NT2/D1 (cell line): ENCODE data around the gene NR0B2.

Experiments
- YY1 ChIP-seq: IDR thresholded peaks from 2 replicates; pipeline ENCODE4 v1.6.1; 2011; ENCODE audit not compliant: insufficient read length, insufficient read depth
- ZNF274 ChIP-seq: IDR thresholded peaks from 2 replicates; pipeline ENCODE4 v1.6.1; 2011; ENCODE audit warnings: mild to moderate bottlenecking, low read depth, low read length

- no peak for TF ChIP-seq ZNF274
- TF ChIP-seq YY1: no peak
Measured at GRCh38 chr1:26912147-26912490, 1.7 kb downstream of the NR0B2 start.
